ENCODE results near the gene PHB1.

The PHB1 gene

DNA sequence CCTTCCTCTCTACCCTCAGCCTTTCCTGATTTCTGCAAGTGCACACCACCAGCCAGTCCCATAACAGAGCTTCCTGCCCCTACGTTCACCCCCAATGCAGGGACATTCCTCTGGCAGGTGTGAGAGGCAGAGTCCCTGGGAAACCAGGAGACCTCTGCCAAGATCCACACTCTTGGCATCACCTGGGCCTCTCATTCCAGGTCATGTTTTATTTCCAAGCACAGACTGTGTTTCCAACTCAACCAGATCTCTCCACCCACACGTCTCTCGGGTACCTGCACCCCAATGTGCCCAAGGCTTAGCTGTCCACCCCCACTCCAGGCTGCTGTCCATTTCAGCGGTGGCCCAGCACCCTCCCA is 21.0 kb upstream of the PHB1 start:
- H3K36me3 ChIP-seq (ENCODE audit: control insufficient read depth in 2 of 2, insufficient read depth in 1 of 2, low read length in 2 of 2), result no peaks in the 10 kb centered on the region
- ChIA-PET POLR2A (interaction anchor here (1.1 kb wide), 1 partner anchor 21 kb away, joined by 3 read pairs; the partner anchor contains the start of gene PHB1), CTCF (interaction anchor here (0.5 to 15.3 kb wide), 48 partner anchors 9 to 1271 kb away, joined by 3 to 303 read pairs (median 5); partner anchors contain the start of genes NGFR and PHB1)
- H3K4me3 ChIP-seq (ENCODE audit: low read depth, low read length), result no peak overlapping the region
- no peaks in the 10 kb centered on the region for H3K4me1 ChIP-seq (ENCODE audit: control insufficient read depth, insufficient read depth, low read length)
- no peak overlapping the region for H3K27ac ChIP-seq (ENCODE audit: extremely low read depth, low read depth, low read length)
- no peak for TF ChIP-seq REPIN1 (tag by site-specific recombination; IDR thresholded peaks at IDR 0.05; ENCODE audit: low read depth)
- TF ChIP-seq, protein P1, sequence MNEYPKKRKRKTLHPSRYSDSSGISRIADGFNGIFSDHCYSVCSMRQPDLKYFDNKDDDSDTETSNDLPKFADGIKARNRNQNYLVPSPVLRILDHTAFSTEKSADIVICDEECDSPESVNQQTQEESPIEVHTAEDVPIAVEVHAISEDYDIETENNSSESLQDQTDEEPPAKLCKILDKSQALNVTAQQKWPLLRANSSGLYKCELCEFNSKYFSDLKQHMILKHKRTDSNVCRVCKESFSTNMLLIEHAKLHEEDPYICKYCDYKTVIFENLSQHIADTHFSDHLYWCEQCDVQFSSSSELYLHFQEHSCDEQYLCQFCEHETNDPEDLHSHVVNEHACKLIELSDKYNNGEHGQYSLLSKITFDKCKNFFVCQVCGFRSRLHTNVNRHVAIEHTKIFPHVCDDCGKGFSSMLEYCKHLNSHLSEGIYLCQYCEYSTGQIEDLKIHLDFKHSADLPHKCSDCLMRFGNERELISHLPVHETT (tag by site-specific recombination; IDR thresholded peaks at IDR 0.05), result no peak
- TF ChIP-seq, protein P2, sequence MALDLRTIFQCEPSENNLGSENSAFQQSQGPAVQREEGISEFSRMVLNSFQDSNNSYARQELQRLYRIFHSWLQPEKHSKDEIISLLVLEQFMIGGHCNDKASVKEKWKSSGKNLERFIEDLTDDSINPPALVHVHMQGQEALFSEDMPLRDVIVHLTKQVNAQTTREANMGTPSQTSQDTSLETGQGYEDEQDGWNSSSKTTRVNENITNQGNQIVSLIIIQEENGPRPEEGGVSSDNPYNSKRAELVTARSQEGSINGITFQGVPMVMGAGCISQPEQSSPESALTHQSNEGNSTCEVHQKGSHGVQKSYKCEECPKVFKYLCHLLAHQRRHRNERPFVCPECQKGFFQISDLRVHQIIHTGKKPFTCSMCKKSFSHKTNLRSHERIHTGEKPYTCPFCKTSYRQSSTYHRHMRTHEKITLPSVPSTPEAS (tag by site-specific recombination; IDR thresholded peaks at IDR 0.05), result no peak
- no peak for TF ChIP-seq ZNF239 (tag by site-specific recombination; IDR thresholded peaks at IDR 0.05)
- TF ChIP-seq ZNF354C (tag by site-specific recombination; IDR thresholded peaks at IDR 0.05; ENCODE audit: borderline replicate concordance, low read depth), result no peak
- no peak for TF ChIP-seq ZNF112 (tag by site-specific recombination; IDR thresholded peaks at IDR 0.05)
- no peak for TF ChIP-seq ZNF777 (tag by site-specific recombination; IDR thresholded peaks at IDR 0.05; ENCODE audit: borderline replicate concordance)
- TF ChIP-seq ZNF324 (tag by site-specific recombination; IDR thresholded peaks at IDR 0.05), result no peak
- TF ChIP-seq, protein P3, sequence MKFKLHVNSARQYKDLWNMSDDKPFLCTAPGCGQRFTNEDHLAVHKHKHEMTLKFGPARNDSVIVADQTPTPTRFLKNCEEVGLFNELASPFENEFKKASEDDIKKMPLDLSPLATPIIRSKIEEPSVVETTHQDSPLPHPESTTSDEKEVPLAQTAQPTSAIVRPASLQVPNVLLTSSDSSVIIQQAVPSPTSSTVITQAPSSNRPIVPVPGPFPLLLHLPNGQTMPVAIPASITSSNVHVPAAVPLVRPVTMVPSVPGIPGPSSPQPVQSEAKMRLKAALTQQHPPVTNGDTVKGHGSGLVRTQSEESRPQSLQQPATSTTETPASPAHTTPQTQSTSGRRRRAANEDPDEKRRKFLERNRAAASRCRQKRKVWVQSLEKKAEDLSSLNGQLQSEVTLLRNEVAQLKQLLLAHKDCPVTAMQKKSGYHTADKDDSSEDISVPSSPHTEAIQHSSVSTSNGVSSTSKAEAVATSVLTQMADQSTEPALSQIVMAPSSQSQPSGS (tag by site-specific recombination; IDR thresholded peaks at IDR 0.05; ENCODE audit: low read depth), result no peak
- H3K9me3 ChIP-seq (ENCODE audit: control insufficient read depth, insufficient read depth, low read depth, low read length), result no peaks in the 10 kb centered on the region

DNA sequence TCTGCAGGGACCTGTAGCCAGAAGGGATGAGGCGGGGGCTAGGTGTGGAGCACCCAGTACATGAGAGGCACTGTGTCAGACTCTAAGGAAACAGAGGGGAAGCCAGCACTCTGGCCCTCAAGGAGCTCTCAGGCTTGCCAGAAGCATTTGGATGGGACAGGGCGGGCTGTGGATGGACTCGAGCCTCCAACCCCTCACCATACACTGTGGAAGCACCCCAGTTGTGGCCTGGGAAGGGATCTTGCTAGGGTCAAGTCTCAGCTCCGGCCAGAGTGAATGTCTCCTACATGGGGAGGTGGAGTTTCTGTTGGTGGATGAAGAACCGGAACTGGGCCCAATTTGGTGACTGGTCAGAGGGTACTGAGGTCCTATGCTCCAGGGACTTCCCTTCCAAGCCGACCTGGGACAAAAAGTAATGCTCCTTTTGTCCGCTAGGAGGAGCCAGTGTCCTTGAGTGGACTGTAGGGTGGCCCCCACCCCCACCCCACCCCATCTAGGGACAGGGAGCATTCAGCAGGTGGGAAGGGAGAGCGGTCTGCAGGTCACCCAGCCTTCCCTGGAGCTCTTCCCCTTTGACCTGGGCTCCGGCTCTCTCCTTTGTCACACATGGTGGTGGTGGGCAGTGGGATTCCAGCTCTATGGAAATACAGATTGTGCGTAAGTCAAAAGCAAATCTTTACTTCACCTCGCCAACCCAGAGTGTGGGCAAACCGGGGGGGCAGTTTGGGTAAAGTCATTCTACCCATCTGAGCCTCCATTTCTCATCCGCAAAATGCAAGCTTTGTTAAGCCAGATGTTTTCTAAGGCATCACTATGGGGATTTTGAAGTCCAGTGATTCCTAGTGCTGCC is 20.4 kb upstream of the PHB1 start:
- H3K27ac ChIP-seq (ENCODE audit: extremely low read depth, low read depth, low read length), result no peak overlapping the region
- no peaks in the 10 kb centered on the region for H3K9me3 ChIP-seq (ENCODE audit: control insufficient read depth, insufficient read depth, low read depth, low read length)
- TF ChIP-seq, protein P4, sequence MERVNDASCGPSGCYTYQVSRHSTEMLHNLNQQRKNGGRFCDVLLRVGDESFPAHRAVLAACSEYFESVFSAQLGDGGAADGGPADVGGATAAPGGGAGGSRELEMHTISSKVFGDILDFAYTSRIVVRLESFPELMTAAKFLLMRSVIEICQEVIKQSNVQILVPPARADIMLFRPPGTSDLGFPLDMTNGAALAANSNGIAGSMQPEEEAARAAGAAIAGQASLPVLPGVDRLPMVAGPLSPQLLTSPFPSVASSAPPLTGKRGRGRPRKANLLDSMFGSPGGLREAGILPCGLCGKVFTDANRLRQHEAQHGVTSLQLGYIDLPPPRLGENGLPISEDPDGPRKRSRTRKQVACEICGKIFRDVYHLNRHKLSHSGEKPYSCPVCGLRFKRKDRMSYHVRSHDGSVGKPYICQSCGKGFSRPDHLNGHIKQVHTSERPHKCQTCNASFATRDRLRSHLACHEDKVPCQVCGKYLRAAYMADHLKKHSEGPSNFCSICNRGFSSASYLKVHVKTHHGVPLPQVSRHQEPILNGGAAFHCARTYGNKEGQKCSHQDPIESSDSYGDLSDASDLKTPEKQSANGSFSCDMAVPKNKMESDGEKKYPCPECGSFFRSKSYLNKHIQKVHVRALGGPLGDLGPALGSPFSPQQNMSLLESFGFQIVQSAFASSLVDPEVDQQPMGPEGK (tag by site-specific recombination; IDR thresholded peaks at IDR 0.05), result peak; percentile 79
- TF ChIP-seq, protein P5, sequence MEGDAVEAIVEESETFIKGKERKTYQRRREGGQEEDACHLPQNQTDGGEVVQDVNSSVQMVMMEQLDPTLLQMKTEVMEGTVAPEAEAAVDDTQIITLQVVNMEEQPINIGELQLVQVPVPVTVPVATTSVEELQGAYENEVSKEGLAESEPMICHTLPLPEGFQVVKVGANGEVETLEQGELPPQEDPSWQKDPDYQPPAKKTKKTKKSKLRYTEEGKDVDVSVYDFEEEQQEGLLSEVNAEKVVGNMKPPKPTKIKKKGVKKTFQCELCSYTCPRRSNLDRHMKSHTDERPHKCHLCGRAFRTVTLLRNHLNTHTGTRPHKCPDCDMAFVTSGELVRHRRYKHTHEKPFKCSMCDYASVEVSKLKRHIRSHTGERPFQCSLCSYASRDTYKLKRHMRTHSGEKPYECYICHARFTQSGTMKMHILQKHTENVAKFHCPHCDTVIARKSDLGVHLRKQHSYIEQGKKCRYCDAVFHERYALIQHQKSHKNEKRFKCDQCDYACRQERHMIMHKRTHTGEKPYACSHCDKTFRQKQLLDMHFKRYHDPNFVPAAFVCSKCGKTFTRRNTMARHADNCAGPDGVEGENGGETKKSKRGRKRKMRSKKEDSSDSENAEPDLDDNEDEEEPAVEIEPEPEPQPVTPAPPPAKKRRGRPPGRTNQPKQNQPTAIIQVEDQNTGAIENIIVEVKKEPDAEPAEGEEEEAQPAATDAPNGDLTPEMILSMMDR (tag by site-specific recombination; IDR thresholded peaks at IDR 0.05), result peak; percentile 39; the same call in 1 of the 2 replicates
- TF ChIP-seq SCRT2 (tag by site-specific recombination; IDR thresholded peaks at IDR 0.05) (peak; percentile 70), GLI2 (tag by site-specific recombination; IDR thresholded peaks at IDR 0.05; ENCODE audit: borderline replicate concordance, low read depth) (no peak), ZNF585B (tag by site-specific recombination; IDR thresholded peaks at IDR 0.05) (no peak), ZNF654 (tag by site-specific recombination; IDR thresholded peaks at IDR 0.05; ENCODE audit: low read depth) (peak; percentile 57), ZFHX2 (tag by site-specific recombination; conservative IDR thresholded peaks at IDR 0.05) (0 out of 2 replicates have a peak, but pooled peaks have one; percentile 4), GLIS2 (tag by site-specific recombination; IDR thresholded peaks at IDR 0.05) (0 out of 2 replicates have a peak, but pooled peaks have one; percentile 15), SCRT1 (tag by site-specific recombination; IDR thresholded peaks at IDR 0.05; ENCODE audit: borderline replicate concordance) (0 out of 2 replicates have a peak, but pooled peaks have one; percentile 32)
- POLR2A ChIA-PET, result interaction anchor here (1.1 kb wide), 1 partner anchor 20 kb away, joined by 3 read pairs; the partner anchor contains the start of gene PHB1
- H3K4me3 ChIP-seq (ENCODE audit: low read depth, low read length), result no peak overlapping the region
- H3K4me1 ChIP-seq (ENCODE audit: control insufficient read depth, insufficient read depth, low read length), result no peaks in the 10 kb centered on the region
- CTCF ChIA-PET, result interaction anchor here (0.6 to 15.3 kb wide), 54 partner anchors 9 to 1271 kb away, joined by 3 to 303 read pairs (median 5); partner anchors contain the start of genes NGFR and PHB1
- no peaks in the 10 kb centered on the region for H3K36me3 ChIP-seq (ENCODE audit: control insufficient read depth in 2 of 2, insufficient read depth in 1 of 2, low read length in 2 of 2)
